Fibroblast of mammary gland (primary cell): ENCODE results near the gene CFAP73.

Source experiments
- DNase-seq: peaks from one replicate; pipeline ENCODE4 v3.0.0-alpha.2; 2010; ENCODE audit warnings: low read depth
- H3K4me3 ChIP-seq: 2 replicates; pipeline ENCODE4 v1.5.1; 2011; ENCODE audit warnings: low read depth, mild to moderate bottlenecking, low read length, moderate library complexity; ENCODE audit not compliant: control insufficient read depth
- CTCF ChIP-seq: conservative IDR thresholded peaks from 2 replicates; pipeline ENCODE4 v1.5.1; 2011; ENCODE audit warnings: low read depth, low read length, inconsistent platforms; ENCODE audit not compliant: control insufficient read depth, insufficient read depth

The CFAP73 gene

DNA sequence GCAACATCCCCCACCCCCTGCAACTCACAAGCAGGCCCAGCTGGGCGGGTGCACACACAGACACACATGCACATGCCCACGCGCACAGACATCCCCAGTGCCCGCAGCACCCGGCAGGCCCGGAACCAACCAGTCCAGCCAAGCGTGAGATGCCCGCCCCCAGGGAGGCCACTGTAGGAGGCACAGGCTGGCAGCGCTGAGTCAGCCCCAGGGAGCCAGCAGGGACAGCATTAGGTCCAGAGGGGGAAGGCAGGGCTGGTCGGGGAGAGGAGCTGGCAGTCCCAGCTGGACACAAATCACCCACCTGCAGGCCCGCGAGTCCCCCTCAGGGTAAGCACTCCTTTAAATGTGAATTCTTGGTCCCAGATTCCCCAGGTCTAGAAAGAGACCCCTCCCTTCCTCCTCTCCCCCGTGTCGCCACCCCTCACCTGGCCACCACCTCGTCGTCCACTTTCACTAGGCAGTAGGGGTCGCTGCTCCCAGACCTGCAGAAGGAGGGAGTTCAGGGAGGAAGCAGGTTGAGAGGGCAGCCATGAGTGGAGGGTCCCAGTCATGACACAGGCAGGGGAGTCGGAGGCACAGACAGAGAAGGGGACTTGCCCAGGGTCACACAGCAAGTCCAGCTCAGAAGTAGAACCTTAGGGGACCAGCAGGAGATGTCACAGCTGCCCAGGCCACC lies 18.9 kb upstream of the CFAP73 start:
- DNase-seq: no peak
- H3K4me3 ChIP-seq: no peak overlapping the region
- TF ChIP-seq CTCF: no peak

- no peak for TF ChIP-seq CTCF
- DNase-seq: no peak
- H3K4me3 ChIP-seq: no peak overlapping the region
These were observed 18.0 kb upstream of the CFAP73 start for GRCh38 chr12:113131556-113131955.

- DNase-seq: no peak
- no peak overlapping the region for H3K4me3 ChIP-seq
- no peak for TF ChIP-seq CTCF
These were observed 16.5 kb upstream of the CFAP73 start for GRCh38 chr12:113133036-113133435.

DNA sequence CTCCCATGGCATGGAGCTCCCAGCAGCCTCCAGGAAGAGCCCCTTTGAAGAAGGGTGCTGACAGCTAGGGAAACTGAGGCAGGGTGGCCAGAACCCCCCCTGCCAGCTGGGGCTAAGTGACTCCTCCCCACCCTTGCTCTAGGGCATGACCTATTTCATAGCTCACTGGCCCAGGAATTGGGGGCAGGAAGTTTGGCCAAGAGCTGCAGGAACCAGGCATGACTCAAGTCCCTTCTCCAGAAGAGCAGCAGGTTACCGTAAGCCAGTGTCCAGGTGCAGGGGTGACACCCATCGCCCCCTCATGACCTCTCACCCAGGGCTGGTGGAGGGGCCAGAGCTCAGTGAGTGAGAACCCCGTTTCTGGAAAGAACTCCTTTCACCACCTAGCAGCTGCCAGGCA lies 15.9 kb upstream of the CFAP73 start:
- no peak overlapping the region for H3K4me3 ChIP-seq
- TF ChIP-seq CTCF: no peak
- no peak for DNase-seq

DNA sequence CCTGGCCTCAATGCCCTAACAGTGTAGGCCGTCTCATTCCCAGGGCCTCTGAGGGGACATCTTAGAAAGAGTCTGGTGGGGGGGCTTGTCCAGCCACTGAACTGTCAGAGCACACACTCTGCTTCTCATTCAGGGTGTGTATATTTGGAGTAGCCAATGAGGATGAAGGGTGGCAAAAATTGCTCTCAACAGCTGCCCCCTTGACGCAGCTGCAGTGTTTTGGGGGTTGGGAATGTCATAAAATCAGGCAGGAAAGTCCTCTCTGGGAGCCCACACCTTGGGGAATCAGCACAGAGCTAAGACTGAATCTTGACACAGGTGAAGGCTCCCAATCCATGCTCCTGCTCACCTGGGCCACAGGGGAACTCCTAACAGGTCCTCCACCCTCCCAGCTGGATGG lies 15.5 kb upstream of the CFAP73 start:
- TF ChIP-seq CTCF: no peak
- DNase-seq: no peak
- H3K4me3 ChIP-seq: no peak overlapping the region

GRCh38 chr12:113134521-113134951 lies 15.0 kb upstream of the CFAP73 start:
- no peak for TF ChIP-seq CTCF
- DNase-seq: no peak
- H3K4me3 ChIP-seq: no peak overlapping the region
